ENCODE results near the gene CEP104.

DNA sequence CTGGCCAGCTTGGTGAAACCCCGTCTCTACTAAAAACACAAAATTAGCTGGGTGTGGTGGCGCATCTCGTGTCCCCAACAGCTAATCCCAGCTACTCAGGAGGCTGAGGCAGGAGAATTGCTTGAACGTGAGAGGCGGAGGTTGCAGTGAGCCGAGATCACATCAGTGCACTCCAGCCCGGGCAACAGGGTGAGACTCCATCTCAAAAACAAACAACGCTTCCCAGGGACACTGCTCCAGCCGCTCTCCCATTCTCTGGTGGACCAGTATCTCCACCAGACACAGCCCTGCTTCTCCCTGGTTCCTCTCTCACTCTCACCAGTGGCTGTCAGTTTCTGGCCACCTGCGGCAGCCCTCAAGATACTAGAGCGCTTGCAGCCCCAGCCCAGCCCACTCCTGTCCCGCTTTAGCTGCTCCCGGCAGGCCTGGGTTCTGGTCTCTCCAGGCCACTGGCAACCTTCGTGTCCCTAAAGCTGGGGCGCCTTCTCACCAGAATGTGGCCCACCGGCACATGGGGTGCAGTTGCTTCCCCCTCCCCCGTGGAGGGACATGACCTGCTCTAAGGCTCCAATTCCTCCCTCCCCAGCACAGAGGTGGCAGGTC lies 39.8 kb downstream of the CEP104 start:
- TF ChIP-seq, protein P1, sequence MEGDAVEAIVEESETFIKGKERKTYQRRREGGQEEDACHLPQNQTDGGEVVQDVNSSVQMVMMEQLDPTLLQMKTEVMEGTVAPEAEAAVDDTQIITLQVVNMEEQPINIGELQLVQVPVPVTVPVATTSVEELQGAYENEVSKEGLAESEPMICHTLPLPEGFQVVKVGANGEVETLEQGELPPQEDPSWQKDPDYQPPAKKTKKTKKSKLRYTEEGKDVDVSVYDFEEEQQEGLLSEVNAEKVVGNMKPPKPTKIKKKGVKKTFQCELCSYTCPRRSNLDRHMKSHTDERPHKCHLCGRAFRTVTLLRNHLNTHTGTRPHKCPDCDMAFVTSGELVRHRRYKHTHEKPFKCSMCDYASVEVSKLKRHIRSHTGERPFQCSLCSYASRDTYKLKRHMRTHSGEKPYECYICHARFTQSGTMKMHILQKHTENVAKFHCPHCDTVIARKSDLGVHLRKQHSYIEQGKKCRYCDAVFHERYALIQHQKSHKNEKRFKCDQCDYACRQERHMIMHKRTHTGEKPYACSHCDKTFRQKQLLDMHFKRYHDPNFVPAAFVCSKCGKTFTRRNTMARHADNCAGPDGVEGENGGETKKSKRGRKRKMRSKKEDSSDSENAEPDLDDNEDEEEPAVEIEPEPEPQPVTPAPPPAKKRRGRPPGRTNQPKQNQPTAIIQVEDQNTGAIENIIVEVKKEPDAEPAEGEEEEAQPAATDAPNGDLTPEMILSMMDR (optimal IDR thresholded peaks at IDR 0.05 in 1 of 3, IDR thresholded peaks at IDR 0.05 in 1 of 3, conservative IDR thresholded peaks at IDR 0.05 in 1 of 3; ENCODE audit: extremely low read depth in 1 of 3, insufficient read depth in 2 of 3, low read length in 3 of 3) = no peak
- TF ChIP-seq EZH2 (IDR thresholded peaks at IDR 0.05; ENCODE audit: low read length) = no peak

All from keratinocyte (primary cell).